Activated CD4-positive, alpha-beta T cell treated with anti-CD3 and anti-CD28 coated beads, Interleukin-2, amount 50 U/mL, for 1 hour (primary cell): ENCODE measurements around the gene VAV2.
"Not testable (repeated sequence)": the region's sequence is repeated elsewhere in the genome, so short reads cannot be mapped to it uniquely, and the experiment has no call there.

Source experiments
- DNase-seq: peaks from one replicate; pipeline ENCODE4 v3.0.0-alpha.2; 2020

The VAV2 gene

DNA sequence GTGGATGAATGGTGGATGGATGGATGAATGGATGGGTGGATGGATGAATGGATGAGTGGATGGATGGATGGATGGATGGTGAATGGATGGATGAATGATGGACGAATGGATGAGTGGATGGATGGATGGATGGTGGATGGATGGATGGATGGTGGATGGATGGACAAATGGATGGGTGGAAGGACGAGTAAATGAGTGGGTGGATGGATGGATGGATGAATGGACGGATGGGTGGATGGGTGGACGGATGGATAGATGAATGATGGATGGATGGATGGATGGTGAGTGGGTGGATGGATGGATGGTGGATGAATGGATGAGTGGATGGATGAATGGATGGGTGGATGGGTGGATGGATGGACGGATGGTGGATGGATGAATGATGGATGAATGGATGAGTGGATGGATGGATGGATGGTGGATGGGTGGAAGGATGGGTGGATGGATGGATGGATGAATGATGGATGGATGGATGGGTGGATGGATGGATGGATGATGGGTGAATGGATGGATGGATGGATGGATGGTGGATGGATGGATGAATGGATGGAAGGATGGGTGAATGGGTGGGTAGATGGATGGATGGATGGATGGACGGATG, 58.6 kb downstream of the VAV2 start:
- no peak for DNase-seq

DNA sequence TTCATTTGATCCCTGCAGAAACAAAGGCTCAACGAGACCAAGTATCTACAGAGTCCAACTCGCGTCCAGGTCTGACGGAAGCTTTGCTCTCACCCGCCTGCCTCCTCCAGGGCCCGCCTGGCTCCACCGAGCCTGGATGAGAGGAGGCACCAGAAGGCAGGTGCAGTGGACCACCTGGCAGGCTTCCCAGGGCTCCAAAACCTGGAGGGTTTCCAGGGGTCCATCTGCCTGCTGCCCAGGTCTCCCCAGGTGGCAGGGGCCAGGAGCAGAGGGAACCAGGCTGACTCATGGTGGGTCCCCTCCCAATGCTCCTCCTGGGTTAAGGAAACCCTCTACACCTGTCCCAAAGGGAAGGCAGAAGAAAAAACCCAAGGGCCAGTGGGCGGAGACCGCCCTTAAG, 59.5 kb downstream of the VAV2 start:
- no peak for DNase-seq

DNA sequence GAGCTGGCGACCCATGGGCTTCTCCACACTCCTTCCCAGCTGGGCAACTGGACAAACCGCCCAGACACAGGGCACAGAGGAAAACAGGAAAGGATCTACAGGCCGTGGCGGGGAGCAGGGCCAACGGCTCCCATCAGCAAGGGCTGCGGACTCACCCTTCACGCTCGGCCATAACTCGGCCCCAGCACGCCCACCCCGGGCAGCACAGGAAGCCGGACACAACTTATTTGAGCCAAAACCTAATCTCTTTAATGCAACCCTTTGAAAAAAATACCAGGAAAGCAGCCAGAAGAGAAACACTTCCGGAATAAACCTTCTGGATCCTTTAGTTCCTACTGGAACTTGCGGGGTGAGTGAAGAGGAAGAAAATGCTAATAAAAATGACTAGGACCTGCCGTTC, 59.9 kb downstream of the VAV2 start:
- no peak for DNase-seq

DNA sequence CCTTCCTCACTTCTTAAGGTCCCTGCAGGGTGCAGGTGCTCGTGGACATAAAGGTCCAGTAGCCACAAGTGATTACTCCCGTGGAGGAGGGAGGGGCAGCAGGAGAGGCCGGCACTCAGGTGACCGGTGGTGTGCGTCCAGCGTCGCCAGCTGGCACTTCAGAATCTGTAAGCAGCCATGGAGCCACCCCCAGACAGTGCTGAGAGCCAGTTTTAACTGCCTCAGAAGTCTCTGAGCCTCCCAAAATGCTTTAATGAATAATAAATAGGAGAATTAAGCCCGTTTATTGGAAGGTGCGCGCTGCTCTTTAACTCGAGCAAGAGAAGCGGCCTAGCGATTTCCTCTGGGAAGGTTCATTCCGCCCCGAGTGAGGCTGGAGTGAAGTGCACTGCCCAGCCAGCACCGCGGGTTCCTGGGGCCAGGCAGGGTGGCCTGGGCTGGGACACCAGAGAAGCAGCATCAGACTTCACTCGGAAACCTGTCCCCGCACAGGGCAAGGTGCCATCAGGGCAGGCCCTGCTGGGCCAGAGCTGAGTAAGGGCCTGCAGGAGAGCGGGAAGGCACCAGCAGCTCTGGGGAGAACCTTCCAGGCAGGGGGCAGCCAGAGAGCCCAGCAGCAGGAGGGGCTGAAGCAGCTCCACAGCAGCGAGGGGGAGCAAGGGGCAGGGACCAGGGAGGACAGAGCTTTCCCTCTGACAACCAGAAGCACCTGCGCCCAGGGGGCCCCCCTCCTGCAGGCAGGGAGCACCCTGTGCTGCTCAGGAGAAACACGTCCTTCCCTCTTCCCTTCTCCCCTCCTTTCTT, 61.2 kb downstream of the VAV2 start:
- no peak for DNase-seq

DNA sequence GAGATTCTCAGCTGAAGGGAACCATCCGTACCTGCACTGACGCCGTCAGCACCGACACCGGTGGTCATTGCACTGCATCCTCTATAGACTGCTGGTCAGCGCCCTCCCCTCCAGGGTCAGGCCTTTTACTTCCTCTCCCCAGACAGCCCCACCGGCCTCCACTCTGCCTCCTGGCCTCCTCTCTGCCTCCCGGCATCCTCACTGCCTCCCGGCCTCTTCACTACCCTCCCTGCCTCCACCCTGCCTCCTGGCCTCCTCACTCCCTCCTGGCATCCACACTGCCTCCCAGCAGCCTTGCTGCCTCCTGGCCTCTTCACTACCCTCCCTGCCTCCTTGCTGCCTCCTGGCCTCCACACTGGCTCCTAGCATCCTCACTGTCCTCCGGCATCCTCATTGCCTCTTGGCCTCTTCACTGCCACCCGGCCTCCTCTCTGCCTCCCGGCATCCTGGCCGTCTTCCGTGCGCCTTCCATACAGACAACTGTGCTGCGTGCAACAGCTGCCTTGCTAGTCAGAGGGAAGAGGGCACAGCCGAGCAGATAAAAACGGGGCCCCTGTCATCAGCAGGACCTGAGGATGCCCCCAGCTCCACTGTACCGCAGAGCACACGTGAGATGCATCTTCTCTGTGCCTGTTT, 62.0 kb downstream of the VAV2 start:
- DNase-seq = no peak

DNA sequence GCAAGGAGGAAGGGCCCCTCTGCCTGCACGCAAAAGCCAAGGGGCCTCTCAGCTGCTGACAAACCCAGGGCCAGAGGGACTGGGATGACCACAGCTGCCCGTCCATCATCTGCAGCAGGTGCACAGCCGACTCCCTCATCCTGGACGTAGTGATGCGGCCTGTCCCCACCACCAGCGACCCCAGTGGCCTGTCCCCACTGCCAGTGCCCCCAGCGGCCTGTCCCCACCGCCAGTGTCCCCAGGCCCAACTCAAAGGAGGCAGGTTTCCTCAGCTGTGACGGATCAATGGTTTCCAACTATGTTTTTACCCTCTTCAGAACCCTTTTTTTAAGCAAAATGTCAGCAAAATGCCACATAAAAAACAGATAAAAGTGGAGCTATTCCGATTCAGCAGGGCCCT, 62.5 kb downstream of the VAV2 start:
- DNase-seq = no peak

DNA sequence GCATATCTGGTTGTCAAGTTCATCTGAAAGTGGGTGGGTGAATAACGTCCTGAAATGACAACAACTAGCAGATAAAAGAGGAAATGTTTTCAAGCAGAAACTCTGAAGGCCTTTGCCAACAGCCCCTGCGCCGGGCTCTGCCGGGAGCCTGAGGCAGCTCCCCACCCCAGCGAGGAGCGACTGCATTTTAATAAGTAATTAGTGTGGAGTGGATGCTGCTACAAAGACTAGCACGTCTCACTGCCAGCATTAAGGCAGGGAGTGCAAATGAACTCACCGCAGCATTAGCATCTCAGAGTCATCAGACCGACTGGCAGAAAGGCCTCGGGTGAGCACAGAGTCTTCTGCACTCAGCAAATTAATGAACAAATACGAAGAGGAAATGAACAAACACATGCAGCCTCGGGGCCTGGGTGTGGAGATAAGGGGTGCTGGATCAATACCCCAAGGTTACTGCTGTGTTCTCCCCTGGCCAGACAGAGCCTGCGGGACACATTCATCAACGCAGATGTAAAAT, 63.8 kb downstream of the VAV2 start:
- no peak for DNase-seq

DNA sequence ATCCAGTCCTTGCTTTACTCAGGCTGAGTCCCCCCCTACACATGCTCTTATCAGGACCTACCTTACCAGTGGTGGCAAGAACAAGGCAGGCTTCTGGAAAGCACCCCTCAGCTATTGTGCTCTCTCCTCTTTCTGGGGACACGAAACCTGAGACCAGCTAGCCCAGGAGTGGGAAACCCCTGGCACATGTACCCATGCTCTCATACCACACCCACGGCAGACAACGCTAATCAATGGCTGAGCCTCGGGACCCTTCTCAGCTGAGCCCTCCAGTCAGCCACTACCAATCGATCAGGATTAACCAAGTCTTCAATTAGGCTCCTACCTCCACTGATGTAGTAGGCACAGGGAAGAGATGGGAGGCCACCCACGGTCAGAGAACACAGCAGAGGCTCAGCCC, 65.1 kb downstream of the VAV2 start:
- DNase-seq = no peak

DNA sequence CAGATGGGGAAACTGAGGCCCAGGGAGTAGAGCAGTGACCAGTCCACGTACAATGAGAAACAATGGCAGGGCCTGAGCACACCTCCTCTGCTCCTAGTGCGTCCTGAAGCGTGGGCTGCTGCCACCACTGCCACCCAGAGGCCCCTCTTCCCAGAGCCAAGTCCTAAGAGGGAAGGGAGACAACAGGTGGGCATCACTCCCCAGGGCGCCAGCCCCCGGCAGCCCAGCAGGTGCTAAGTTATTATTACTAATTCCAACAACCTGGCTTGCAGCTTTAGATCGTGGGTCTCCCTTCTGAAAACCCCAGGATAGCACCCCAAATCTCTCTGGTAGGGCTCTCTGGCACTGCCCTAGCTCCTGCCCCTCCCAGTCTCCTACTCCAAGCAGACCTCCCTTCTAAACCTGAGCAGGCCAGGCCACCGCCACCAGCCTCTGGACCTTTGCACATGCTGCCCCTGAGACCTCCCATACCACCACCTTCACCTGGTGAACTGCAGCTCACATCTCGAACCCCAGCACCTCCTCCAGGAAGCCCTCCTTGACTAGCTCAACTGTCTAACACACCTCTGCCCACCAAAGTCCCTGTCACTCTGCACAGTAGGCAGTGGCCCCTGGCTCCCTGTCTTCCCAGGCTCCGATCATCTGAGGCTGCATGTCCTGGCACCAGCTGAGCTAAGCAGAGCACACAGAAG, 65.8 kb downstream of the VAV2 start:
- DNase-seq = no peak

DNA sequence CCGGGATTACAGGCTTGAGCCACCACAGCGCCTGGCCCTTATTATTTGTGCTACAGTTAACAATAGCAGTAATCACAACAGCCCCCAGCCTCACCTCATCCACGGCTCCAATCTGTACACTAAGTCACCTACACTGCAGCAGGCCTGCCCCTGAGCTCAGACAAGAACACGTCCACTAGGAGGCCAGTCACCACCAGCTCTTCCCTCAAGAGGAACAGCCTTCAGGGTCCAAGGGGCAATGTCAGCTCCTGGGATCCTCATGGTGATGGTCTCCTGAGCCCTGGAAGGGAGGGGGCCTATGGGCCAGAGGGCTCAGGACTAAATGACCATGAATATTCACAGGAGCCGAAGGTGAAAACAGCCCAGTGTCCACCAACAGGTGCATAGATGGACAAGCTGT, 67.7 kb downstream of the VAV2 start:
- no peak for DNase-seq

DNA sequence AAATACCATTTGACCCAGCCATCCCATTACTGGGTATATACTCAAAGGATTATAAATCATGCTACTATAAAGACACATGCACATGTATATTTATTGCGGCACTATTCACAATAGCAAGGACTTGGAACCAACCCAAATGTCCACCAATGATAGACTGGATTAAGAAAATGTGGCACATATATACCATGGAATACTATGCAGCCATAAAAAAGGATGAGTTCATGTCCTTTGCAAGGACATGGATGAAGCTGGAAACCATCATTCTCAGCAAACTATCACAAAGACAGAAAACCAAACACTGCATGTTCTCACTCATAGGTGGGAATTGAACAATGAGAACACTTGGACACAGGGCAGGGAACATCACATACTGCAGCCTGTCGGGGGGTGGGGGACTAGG, 68.5 kb downstream of the VAV2 start:
- not testable (repeated sequence) for DNase-seq

DNA sequence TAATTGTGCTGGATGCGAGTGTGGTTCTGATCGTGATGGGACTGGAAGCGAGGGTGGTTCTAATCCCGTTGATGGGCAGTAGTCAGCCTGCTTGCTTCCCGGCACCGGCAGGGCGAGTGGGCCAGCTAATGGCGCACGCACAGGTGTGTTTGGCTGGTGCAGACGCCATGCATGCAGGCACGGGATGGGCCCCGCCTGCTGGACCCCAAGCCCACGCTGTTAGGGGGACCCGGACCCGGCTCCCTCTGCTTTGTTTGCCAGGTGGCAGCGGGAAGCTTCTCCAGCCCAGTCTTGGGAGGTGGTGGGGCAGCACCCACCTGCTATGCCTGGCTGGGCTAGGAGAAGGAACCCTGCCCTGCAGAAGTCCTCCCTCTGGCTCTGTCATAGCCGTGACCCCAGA, 70.3 kb downstream of the VAV2 start:
- no peak for DNase-seq

DNA sequence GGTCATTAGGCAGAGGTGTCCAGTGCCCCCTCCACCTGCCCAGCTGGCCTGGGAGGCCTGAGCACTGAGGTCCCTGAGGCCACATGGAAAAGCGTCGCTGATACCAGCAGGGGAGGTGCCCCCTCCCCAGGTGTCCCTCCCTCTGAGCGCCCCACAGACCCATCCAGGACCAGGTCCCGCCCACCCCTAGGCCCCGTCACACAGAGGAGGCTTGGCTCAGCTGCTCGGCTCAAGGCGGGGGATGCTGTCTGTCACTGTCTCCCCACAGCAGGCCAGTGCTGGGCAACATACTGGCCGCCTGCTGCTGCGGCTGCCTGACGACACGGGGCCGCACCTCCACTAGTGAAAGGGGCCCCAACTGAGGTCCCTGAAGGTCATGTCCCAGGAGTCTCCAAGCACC, 71.7 kb downstream of the VAV2 start:
- no peak for DNase-seq

DNA sequence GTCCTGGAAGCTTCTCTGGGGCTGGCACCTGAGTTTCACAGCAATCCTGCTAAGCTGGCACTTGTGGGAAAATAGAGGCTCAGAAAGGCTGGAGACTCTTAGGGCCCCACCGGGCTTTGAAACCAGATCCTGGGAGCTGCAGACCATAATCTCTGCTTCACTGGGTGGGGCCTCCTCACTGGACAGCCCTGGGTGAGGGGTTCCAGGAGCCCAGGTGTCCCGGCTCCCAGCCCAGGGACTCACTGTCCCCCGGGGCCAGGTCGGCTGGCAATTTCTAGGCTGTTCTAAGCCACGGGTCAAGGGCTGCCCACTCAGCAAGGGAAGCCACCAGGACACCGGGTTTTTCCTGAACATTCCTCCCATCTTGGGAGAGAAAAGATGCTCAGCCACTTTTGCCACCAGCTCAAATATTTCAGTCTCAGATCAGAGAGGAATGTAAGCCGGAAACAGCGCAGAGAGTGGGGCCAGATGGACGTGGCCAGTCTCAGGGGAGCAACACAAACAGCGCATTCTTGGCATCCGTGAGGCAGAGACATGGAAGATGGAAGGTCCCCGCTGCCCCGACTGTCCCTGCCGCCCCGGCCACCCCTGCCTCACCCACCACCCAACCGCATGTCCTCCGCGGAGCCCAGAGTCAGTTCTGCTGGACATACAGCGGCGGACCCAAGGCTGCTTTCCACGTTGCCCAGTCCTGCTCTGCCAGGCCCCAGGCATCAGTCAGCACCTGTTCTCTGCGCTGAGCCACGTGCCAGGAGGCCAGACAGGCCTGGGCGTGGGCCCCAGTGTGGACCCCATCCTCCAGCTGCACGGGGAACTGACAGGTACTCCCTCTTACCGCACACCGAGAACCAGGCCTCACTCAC, 72.6 kb downstream of the VAV2 start:
- DNase-seq = no peak

DNA sequence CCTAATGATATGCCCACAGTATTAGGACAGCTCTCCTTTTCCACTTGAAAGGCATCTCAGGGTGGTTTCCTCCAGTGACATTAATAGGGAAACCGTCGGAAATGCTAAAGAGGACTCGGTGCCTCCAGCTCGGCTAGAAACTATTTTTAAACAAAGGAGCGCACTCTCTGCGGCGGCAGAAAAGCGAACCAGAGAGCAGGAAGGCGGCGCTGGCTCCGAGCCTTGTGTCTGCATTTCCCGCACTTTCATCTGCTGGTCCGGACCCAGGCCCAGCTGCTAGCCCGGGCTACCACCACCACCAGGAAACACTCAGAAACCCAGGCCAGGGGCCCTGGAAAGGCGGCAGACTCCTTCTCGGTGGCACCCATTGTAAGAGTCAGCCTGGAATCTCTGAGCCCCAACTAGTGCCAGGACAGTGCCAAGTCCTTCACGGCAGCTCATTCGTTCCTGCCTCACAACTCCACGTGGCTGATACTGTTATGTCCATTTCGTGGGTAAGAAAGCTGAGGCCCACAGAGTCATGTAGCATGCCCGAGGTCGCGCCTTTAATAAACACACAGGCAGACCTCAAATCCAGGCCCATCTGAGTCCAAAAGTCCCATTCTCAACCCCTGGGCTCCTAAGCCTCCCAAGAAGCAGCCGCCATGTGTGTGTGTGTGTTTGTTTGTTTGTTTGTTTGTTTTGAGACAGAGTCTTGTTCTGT, 73.9 kb downstream of the VAV2 start:
- no peak for DNase-seq

DNA sequence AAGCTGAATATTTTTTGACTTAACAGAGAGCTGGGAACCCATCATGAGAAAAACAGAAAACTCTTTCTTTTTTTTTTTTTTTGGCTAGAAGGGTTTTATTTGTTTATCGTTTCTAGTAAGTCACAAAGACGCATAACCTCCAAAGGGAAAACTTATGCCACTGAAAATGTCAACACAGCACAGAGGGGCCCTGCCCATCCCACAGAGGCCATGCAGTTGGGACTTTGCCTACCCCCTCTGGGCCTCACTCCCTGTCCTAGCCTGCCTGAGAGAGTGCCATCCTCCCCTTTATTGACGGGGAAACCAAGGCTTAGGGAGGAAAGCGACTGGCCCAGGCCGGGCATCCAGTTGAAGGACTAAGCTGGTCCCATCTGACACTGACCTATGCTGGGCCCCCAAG, 74.7 kb downstream of the VAV2 start:
- DNase-seq = no peak

DNA sequence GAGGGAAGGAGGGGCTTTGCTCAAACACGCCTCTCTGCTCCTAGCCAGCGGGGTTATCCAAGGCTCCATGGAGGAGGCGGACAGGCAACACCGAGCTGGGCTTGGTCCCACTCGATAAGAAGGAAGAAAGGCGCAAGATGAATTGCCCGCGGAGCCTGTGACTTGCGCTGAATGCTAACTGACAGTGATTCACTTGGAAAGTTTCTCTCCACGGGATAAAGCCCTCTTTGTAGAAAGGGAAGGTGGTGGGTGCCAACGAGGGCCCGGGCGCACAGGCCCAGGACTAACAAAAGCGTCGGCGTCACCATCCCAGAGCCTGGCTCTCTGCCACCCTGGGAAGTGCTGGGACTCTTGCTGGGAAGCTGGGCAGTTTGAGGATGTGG, 76.0 kb downstream of the VAV2 start:
- DNase-seq = no peak

DNA sequence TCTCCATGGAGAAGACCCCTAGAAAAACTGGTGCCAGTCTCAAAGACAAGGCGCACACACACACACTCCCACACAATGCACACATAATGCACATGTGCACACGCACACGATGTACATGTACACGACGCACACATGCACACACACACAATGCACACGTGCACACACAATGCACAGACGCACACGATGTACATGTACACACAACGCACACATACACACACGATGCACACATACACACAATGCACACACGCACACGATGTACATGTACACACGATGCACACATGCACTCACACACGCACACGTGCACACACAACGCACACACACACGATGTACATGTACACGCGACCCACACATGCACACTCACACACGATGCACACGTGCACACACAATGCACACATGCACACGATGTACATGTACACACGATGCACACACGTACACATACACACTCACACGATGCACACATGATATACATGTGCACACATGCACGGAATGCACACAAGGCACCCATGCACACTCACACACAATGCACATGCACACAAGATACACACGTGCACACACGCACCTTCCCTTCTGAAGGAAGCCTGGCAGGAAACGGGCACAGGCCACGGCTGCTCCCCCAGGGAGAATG, 76.5 kb downstream of the VAV2 start:
- no peak for DNase-seq

DNA sequence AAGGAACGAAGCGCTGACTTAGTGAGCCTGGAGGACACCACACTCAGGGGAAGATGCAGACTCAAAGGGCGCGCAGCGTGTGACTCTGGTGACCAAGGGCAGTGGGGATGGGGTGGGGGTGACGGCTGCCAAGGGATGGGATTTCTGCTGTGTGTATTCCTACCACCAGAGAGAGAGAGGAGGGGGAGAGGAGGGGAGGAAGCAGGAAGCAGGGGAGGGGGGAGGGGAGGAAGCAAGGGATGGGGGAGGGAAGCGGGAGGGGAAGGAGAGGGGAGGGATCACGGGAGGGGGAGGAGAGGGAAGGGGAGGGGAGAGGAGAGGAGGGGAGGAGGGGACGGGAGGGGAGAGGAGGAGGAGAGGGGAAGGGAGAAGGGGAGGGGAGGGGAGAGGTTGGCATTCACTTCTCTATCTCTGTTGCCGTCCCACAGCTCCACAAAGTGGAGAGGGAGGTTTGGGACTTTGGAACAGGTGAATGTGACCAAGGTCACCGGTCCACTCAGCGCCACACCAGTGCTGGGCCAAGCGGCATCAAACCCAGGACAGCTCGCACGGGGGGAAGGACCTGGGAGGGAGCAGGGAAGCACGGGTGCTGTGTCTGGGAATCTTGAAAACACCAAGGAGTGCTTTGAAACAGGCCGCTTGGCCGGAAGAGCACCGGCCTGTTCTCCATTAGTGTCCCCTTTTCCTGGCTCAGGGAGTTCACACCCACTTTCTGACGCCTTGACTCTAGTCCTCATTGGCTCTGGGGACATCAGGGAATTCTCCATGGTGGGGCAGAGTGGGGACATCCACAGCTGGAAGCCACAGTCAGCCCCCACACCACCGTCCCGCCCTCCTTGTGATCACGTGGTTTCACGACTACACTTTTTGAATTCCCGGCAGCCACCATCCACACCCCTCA, 77.4 kb downstream of the VAV2 start:
- no peak for DNase-seq
